ENCODE results near the gene IL4.
"Not testable (repeated sequence)": the region's sequence is repeated elsewhere in the genome, so short reads cannot be mapped to it uniquely, and the experiment has no call there.

IL4 gene

DNA sequence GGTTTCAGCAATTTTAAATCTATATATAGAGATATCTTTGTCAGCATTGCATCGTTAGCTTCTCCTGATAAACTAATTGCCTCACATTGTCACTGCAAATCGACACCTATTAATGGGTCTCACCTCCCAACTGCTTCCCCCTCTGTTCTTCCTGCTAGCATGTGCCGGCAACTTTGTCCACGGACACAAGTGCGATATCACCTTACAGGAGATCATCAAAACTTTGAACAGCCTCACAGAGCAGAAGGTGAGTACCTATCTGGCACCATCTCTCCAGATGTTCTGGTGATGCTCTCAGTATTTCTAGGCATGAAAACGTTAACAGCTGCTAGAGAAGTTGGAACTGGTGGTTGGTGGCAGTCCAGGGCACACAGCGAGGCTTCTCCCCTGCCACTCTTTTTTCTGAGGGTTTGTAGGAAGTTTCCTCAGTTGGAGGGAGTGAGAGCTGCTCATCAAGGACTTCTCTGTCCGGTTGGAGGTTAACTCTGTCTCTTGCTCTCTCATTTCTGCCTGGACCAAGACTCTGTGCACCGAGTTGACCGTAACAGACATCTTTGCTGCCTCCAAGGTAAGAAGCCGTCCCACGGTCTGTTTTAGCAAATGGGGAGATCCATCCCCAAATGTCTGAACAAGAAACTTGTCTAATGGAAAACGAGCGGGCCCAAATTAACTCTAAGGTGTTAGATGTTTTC is at the start of gene IL4:
Gene IL4, plus strand, starts transcription at position 51 of the 692 bp plus-strand sequence. Its CDS starts 62 bp downstream, at position 113.
- no peaks in the 10 kb centered on the region for H3K27me3 ChIP-seq (ENCODE audit: insufficient read depth, low read depth, severe bottlenecking)
- no peak for DNase-seq
- no peak within 1 kb of the TSS for H3K4me3 ChIP-seq (ENCODE audit: low read depth, low read length)
- no peaks in the 10 kb centered on the region for H3K9me3 ChIP-seq (ENCODE audit: severe bottlenecking)
- TF ChIP-seq, protein P1, sequence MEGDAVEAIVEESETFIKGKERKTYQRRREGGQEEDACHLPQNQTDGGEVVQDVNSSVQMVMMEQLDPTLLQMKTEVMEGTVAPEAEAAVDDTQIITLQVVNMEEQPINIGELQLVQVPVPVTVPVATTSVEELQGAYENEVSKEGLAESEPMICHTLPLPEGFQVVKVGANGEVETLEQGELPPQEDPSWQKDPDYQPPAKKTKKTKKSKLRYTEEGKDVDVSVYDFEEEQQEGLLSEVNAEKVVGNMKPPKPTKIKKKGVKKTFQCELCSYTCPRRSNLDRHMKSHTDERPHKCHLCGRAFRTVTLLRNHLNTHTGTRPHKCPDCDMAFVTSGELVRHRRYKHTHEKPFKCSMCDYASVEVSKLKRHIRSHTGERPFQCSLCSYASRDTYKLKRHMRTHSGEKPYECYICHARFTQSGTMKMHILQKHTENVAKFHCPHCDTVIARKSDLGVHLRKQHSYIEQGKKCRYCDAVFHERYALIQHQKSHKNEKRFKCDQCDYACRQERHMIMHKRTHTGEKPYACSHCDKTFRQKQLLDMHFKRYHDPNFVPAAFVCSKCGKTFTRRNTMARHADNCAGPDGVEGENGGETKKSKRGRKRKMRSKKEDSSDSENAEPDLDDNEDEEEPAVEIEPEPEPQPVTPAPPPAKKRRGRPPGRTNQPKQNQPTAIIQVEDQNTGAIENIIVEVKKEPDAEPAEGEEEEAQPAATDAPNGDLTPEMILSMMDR (IDR thresholded peaks at IDR 0.05; ENCODE audit: low read depth, low read length): no peak
- H3K36me3 ChIP-seq: no peaks in the 10 kb centered on the region
- H3K27ac ChIP-seq: no peak within 1 kb of the TSS

DNA sequence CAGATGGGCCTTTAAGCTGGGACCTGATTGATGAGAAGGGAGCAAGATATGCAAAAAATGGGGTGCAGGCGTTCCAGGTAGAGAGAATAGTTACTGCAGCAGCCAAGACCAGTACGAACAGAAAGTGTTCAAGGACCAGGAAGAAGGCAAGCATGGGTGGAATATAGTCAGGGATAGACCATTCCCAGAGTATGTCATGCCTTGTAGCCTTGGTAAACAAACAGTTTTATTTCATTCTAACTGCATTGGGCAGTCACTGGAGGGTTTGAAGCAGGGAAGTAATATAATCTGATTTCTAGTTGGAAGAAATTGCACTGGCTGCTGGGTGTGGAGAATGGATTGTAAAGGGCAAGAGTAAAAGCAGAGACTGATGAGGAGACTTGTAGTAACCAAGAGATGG is 46.3 kb upstream of the IL4 start:
- no peak overlapping the region for H3K27ac ChIP-seq
- TF ChIP-seq, protein P1 (IDR thresholded peaks at IDR 0.05; ENCODE audit: low read depth, low read length): no peak
- H3K27me3 ChIP-seq (ENCODE audit: insufficient read depth, low read depth, severe bottlenecking): no peaks in the 10 kb centered on the region
- H3K4me3 ChIP-seq (ENCODE audit: low read depth, low read length): no peak overlapping the region
- peaks cover 15% of the 10 kb centered on the region; the same call in 1 of the 2 replicates for H3K36me3 ChIP-seq
- no peak for DNase-seq
- no peaks in the 10 kb centered on the region for H3K9me3 ChIP-seq (ENCODE audit: severe bottlenecking)

DNA sequence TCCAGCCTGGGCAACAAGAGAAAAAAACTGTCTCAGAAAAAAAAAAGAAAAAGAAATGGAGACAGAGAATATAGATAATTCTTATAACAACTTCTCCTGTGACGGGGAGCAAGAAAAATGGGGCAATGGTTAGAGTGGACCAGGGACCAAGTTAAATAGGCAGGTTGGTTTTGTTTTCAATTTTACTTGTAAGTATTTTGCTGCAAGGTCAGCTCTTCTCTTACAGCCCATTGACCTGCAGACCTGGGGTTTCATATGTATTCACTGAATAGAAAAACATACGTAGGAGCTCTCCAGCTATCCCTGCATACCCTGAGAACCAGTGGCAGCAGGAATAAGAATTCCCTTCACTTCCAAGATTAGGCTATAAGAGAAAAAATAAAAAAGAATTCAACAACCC is 45.0 kb upstream of the IL4 start:
- no peaks in the 10 kb centered on the region for H3K27me3 ChIP-seq (ENCODE audit: insufficient read depth, low read depth, severe bottlenecking)
- H3K9me3 ChIP-seq (ENCODE audit: severe bottlenecking): no peaks in the 10 kb centered on the region
- H3K4me3 ChIP-seq (ENCODE audit: low read depth, low read length): no peak overlapping the region
- H3K27ac ChIP-seq: no peak overlapping the region
- H3K36me3 ChIP-seq: peaks cover 4% of the 10 kb centered on the region; the same call in 1 of the 2 replicates
- DNase-seq: no peak
- TF ChIP-seq, protein P1 (IDR thresholded peaks at IDR 0.05; ENCODE audit: low read depth, low read length): no peak

DNA sequence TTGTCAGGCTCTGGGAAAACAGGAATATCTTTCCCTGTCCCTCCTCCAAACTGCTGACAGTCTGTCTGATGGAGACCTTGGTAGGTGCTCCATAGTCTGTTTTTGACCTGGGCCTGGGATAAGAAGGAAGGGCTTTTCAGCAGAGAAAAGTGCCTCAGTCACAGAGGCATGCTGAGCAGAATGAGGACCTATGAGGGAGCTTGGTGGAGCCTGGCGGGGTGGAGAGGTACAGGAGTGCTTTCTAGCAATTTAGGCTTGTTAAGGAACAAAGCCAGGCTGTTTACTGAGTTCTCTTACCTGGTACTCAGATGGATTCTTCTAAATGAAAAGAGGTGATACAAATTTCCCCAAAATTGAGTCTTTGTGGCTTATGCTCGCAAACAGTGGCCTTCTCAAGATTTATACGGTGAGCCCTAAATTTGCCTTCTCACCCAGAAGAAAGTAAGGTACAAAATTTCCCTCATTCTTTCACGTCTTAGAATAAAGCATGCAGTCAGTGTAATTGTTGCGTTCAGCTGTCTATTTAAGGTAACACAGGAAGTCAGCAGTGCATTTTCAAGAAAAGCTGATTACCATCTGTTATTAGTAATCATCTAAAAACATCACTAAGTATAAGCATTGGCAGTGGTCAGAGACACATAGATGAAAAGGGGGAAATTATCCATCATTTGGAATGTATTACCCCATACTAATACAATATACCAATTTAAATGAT is 44.4 kb upstream of the IL4 start:
- H3K4me3 ChIP-seq (ENCODE audit: low read depth, low read length): no peak overlapping the region
- H3K27me3 ChIP-seq (ENCODE audit: insufficient read depth, low read depth, severe bottlenecking): no peaks in the 10 kb centered on the region
- peaks cover 4% of the 10 kb centered on the region; the same call in 1 of the 2 replicates for H3K36me3 ChIP-seq
- TF ChIP-seq, protein P1 (IDR thresholded peaks at IDR 0.05; ENCODE audit: low read depth, low read length): no peak
- H3K27ac ChIP-seq: no peak overlapping the region
- H3K9me3 ChIP-seq (ENCODE audit: severe bottlenecking): no peaks in the 10 kb centered on the region
- DNase-seq: no peak

DNA sequence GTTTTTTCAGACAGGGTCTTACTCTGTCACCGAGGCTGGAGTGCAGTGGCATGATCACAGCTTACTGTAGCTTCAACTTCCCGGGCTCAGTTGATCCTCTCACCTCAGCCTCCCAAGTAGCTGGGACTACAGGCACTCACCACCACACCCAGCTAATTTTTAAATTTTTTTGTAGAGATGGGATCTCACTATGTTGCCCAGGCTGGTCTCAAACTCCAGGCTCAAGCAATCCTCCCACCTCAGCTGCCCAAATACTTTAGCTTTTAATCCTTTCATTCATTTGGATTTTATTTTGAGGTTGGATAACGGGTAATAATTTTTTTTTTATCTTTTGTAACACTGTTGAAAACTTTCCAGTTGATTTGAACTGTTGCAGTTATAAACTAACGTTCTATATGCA is 40.2 kb upstream of the IL4 start:
- H3K9me3 ChIP-seq (ENCODE audit: severe bottlenecking); DNase-seq; H3K27ac ChIP-seq; H3K4me3 ChIP-seq (ENCODE audit: low read depth, low read length); H3K27me3 ChIP-seq (ENCODE audit: insufficient read depth, low read depth, severe bottlenecking): not testable (repeated sequence)
- H3K36me3 ChIP-seq: peaks cover 23% of the 10 kb centered on the region

DNA sequence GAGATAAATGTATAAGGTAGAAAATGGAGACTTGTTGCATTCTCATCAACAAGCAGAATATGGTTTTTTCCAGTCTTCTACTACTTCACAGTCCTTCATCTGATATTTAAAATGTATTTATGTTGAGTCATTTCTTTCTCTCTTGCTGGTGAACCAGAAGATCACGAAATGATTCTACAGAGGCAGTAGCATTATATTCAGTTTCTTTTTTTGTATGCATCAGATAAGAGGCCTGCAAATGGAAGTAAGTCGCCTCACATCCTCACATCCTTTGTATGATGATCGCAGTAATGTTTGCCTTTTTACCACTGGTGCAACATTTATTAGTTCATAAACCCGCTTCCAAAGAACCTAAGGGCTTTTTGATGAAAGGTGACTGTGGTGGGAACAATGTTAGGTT is 37.9 kb upstream of the IL4 start:
- TF ChIP-seq, protein P1 (IDR thresholded peaks at IDR 0.05; ENCODE audit: low read depth, low read length): no peak
- peaks cover 36% of the 10 kb centered on the region for H3K36me3 ChIP-seq
- no peak overlapping the region for H3K4me3 ChIP-seq (ENCODE audit: low read depth, low read length)
- H3K27me3 ChIP-seq (ENCODE audit: insufficient read depth, low read depth, severe bottlenecking): no peaks in the 10 kb centered on the region
- no peak for DNase-seq
- H3K27ac ChIP-seq: no peak overlapping the region
- H3K9me3 ChIP-seq (ENCODE audit: severe bottlenecking): no peaks in the 10 kb centered on the region
